Body of pancreas (tissue), 4 donors: ENCODE results near the gene GLDN. TPM values are rescaled to one million over a fixed set of nuclear protein-coding genes. Genes with fewer than 3 reads are reported as not detected.

ENCODE experiments used
- ATAC-seq: fragments of 150-250 bp; one replicate; pipeline ENCODE4 v1.9.1; 2016
- DNase-seq, 4 donors: peaks; one replicate each; pipeline ENCODE4 v3.0.0-alpha.2; 2019
- H3K27ac ChIP-seq, 4 donors: fragments of 200-600 bp; sonication (generic); 1 replicate in 3 of 4; 2 replicates in 1 of 4; pipeline versions ENCODE4 v1.5.1 to v1.6.1; 2016 to 2019; ENCODE audit warnings: mild to moderate bottlenecking in 1 of 4, mixed read lengths in 1 of 4, moderate library complexity in 1 of 4
- H3K27me3 ChIP-seq, 2 donors: fragments of 200-600 bp; sonication (generic); one replicate each; pipeline ENCODE4 v1.6.0; 2016; ENCODE audit warnings: mild to moderate bottlenecking in 1 of 2
- H3K36me3 ChIP-seq, 2 donors: fragments of 200-600 bp; sonication (generic); replicated peaks in 1 of 2; 2 replicates each; pipeline ENCODE4 v1.5.1; 2016; ENCODE audit warnings: low read depth in 2 of 2; ENCODE audit not compliant: insufficient read depth in 1 of 2
- H3K4me1 ChIP-seq: fragments of 200-600 bp; sonication (generic); one replicate; pipeline ENCODE4 v1.6.0; 2016
- H3K4me3 ChIP-seq, 2 donors: fragments of 200-600 bp; sonication (generic); 1 replicate in 1 of 2; 2 replicates in 1 of 2; pipeline ENCODE4 v1.5.1; 2016 to 2019
- H3K9me3 ChIP-seq, 3 donors: fragments of 200-600 bp; sonication (generic); 1 replicate in 2 of 3; 2 replicates in 1 of 3; pipeline ENCODE4 v1.5.1; 2016
- POLR2A ChIP-seq, 3 donors: fragments of 450-650 bp; IDR thresholded peaks; one replicate each; pipeline ENCODE4 v1.6.1; 2016; ENCODE audit warnings: antibody characterized with exemption in 3 of 3, mild to moderate bottlenecking in 2 of 3
- WGBS, 2 donors: methylation state at CpG; one replicate each; pipeline ENCODE4 v1.1.5; 2017; 5-methylcytosine and 5-hydroxymethylcytosine counted together
- intact Hi-C: fragments of 100-400 bp; cut with DNase I; formaldehyde crosslinking; loops from one replicate; pipeline ENCODE4 v1.15.1; 2023
- total RNA-seq, 2 donors: library from RNA; depleted of rRNA; stranded (reverse); fragments of >200 nt; gene quantifications; one replicate each; pipeline ENCODE4 v1.1.0, GENCODE V29; 2016
- TF ChIP-seq, protein P1 (sequence below), 7 experiments: fragments of 450-650 bp in 4 of 7; fragments of 200-600 bp in 3 of 7; sonication (generic) in 3 of 7; IDR thresholded peaks; one replicate each; pipeline ENCODE4 v1.5.1; 2016 to 2019; ENCODE audit warnings: antibody characterized with exemption in 7 of 7

GLDN gene
- total RNA-seq, 2 donors from 2014 or later, result 2.6 to 5.6 TPM

- H3K36me3 ChIP-seq, result no peaks in the 10 kb centered on the region
- no peaks in the 10 kb centered on the region for H3K9me3 ChIP-seq
- H3K4me1 ChIP-seq, result peaks cover 11% of the 10 kb centered on the region
- no peak overlapping the region for H3K4me3 ChIP-seq
- DNase-seq (no peak), ATAC-seq (no peak)
- TF ChIP-seq, protein P1, sequence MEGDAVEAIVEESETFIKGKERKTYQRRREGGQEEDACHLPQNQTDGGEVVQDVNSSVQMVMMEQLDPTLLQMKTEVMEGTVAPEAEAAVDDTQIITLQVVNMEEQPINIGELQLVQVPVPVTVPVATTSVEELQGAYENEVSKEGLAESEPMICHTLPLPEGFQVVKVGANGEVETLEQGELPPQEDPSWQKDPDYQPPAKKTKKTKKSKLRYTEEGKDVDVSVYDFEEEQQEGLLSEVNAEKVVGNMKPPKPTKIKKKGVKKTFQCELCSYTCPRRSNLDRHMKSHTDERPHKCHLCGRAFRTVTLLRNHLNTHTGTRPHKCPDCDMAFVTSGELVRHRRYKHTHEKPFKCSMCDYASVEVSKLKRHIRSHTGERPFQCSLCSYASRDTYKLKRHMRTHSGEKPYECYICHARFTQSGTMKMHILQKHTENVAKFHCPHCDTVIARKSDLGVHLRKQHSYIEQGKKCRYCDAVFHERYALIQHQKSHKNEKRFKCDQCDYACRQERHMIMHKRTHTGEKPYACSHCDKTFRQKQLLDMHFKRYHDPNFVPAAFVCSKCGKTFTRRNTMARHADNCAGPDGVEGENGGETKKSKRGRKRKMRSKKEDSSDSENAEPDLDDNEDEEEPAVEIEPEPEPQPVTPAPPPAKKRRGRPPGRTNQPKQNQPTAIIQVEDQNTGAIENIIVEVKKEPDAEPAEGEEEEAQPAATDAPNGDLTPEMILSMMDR (IDR thresholded peaks at IDR 0.05), result no peak
- TF ChIP-seq POLR2A (IDR thresholded peaks at IDR 0.05), result no peak
- H3K27ac ChIP-seq, result no peak overlapping the region
- WGBS, 2 donors, result 62 to 75% methylated on average over 13 to 16 of the region's 16 CpGs
- H3K27me3 ChIP-seq, result no peaks in the 10 kb centered on the region
- intact Hi-C loops, result no loop called here
Measured at GRCh38 chr15:51342227-51342999, 958 bp downstream of the GLDN start.

- no peaks in the 10 kb centered on the region for H3K36me3 ChIP-seq
- intact Hi-C loops, result no loop called here
- no peak for ATAC-seq
Measured at GRCh38 chr15:51343466-51343865, 2.0 kb downstream of the GLDN start.

GRCh38 chr15:51346136-51346535, 4.7 kb downstream of the GLDN start:
- no peaks in the 10 kb centered on the region for H3K36me3 ChIP-seq
- H3K4me1 ChIP-seq, result peaks cover 10% of the 10 kb centered on the region
- no peak overlapping the region for H3K27ac ChIP-seq
- WGBS, 2 donors, result 60 to 65% methylated on average over 3 of the region's 3 CpGs
- H3K4me3 ChIP-seq, result no peak overlapping the region
- ATAC-seq (no peak), DNase-seq (no peak)
- no peak for TF ChIP-seq POLR2A (IDR thresholded peaks at IDR 0.05)
- TF ChIP-seq, protein P1 (IDR thresholded peaks at IDR 0.05), result no peak
- H3K9me3 ChIP-seq, result no peaks in the 10 kb centered on the region
- intact Hi-C loops, result no loop called here
- H3K27me3 ChIP-seq, result no peaks in the 10 kb centered on the region

More at GRCh38 chr15:51343466-51343865, 2.0 kb downstream of the GLDN start:
- Histone ChIP-seq H3K4me1 (peaks cover 11% of the 10 kb centered on the region), H3K4me3 (no peak overlapping the region), H3K27ac (no peak overlapping the region), H3K27me3 (no peaks in the 10 kb centered on the region), H3K9me3 (no peaks in the 10 kb centered on the region)
- no peak for DNase-seq
- no peak for TF ChIP-seq POLR2A (IDR thresholded peaks at IDR 0.05)
- TF ChIP-seq, protein P1 (IDR thresholded peaks at IDR 0.05), result no peak
- WGBS, 2 donors, result 90 to 92% methylated on average over 4 of the region's 4 CpGs

DNA sequence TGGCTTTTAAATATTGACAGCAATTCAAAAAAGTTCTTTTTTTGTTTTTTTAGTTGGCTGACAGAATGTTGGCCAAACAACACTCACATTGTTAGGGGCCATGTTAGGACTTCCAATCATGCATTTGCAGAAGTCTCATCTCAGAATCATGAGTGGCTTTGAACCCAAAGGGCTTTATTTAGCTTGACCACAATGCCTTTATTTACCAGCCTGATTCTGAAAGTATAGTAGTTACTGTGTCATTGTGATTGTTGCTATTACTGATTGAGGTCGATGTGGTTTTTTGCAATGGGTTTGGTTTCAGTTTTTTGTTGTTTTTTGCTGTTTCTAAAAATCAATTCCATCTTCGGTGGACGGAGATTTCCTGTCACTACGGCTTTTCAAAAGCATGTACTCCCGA, 7.2 kb downstream of the GLDN start:
- Histone ChIP-seq H3K9me3 (no peaks in the 10 kb centered on the region), H3K4me3 (no peak overlapping the region), H3K27ac (no peak overlapping the region), H3K27me3 (no peaks in the 10 kb centered on the region), H3K36me3 (no peaks in the 10 kb centered on the region), H3K4me1 (peaks cover 8% of the 10 kb centered on the region)
- WGBS, 2 donors, result 45 to 71% methylated on average over 5 of the region's 5 CpGs
- intact Hi-C loops, result no loop called here
- ATAC-seq (no peak), DNase-seq (no peak)
- no peak for TF ChIP-seq POLR2A (IDR thresholded peaks at IDR 0.05)
- TF ChIP-seq, protein P1 (IDR thresholded peaks at IDR 0.05), result no peak
